LNCAP (cell line): ENCODE measurements around the gene LACRT.

Source experiments
- TF ChIP-seq, protein P1 (sequence below): fragments of 450-650 bp; IDR thresholded peaks from 2 replicates; pipeline ENCODE4 v1.5.1; 2017; ENCODE audit warnings: mild to moderate bottlenecking

LACRT gene

DNA sequence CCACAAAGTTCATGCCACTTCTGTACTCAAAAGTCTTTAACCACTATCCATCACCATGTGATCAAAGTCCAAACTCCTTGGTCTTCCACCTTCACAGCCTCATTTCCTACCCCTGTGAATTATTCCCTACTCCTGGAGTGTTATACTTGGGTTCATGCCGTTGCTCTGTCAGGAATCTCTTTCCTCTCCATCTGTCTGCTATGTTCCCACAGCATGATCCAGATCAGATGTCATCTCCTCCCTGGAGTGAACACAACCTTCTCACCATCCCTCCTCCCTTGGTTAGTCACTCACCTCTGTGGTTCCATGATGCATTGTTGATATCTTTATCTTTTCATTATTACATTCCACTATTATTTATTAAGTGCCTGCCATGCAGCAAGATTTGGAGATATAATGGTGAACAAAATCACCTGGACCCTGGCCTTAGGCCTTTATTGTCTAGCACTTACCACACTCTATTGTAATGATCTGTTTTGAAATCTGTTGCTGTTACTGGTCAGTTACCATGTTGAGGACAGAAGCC, 22.4 kb downstream of the LACRT start:
- TF ChIP-seq, protein P1, sequence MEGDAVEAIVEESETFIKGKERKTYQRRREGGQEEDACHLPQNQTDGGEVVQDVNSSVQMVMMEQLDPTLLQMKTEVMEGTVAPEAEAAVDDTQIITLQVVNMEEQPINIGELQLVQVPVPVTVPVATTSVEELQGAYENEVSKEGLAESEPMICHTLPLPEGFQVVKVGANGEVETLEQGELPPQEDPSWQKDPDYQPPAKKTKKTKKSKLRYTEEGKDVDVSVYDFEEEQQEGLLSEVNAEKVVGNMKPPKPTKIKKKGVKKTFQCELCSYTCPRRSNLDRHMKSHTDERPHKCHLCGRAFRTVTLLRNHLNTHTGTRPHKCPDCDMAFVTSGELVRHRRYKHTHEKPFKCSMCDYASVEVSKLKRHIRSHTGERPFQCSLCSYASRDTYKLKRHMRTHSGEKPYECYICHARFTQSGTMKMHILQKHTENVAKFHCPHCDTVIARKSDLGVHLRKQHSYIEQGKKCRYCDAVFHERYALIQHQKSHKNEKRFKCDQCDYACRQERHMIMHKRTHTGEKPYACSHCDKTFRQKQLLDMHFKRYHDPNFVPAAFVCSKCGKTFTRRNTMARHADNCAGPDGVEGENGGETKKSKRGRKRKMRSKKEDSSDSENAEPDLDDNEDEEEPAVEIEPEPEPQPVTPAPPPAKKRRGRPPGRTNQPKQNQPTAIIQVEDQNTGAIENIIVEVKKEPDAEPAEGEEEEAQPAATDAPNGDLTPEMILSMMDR = no peak

DNA sequence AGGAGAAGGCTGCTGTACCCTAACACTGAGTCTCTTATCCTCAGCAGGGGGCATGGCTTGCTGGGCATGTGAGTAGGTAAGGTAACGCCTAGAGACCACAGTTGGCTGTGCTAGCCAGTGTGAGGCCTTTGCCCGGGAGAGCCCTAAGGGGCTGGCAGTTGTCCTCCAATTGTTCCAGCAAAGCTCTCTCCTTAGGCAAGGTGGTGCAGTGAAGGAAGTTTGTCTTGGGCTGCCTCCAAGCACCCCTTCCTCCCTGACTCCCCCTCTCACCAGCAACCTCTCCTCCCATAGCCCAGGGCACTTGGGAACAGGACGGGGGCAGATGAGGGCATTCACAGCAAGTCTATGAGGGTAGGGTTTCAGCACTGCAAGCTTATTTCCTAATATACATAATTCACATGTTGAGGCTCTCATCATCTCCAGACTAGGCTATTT, 23.0 kb downstream of the LACRT start:
- TF ChIP-seq, protein P1 = no peak

DNA sequence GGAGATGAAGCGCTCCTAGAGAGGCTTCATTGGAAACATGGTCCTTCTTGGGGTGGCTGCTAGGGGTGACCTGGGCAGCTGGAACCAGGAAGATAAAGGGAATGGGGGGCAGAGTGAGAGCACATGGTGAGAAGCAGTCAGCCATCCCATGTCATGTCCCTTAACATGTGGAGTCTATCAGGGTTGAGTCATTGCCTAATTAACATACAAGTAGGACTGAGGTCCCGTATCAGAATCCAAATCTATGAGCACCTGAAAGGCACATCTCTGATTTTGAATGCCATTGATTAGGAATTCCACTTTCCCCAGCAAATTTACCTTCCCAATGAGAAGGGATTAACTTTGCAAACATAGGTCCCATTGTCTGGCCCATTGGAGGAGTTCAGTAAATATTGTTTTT, 25.9 kb downstream of the LACRT start:
- TF ChIP-seq, protein P1 = no peak

DNA sequence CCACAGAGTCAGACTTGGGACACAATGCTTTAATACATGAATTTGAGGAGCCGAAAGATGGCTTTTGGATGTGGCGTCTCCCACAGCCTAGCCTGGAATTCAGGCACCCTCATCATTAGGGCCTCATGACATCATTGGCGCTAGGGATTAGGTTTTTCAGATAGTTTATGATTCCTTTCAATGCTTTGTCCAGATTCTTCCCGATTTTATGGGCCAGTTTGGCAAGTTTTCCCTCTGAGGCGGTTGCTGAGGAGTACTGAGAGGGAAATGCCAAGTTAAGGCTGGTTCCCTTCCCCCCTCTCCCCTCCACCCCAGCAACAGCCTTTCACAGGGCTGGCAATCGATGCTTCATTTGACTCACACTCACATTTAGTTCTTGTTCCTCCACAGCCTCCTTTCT, 26.5 kb downstream of the LACRT start:
- TF ChIP-seq, protein P1 = no peak

DNA sequence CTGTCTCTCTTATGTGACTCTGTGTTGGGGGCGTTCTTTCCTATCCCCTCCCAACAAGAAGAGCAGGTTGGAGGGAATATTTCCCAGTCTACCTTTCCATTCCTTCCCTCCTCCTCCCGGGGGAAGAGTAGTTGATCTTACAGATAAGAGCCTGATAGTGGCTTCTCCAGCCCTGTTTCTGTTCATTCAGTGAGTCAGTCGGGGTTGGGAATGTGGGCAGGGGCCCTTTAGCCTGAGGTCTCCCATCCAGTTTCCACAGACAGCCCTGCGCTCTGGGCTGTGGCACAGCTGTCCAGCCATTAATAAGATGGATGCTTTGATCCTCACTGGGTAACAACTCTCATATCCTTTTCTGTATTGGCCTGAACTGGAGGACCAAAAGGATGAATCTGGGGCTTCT, 28.1 kb downstream of the LACRT start:
- TF ChIP-seq, protein P1 = no peak

DNA sequence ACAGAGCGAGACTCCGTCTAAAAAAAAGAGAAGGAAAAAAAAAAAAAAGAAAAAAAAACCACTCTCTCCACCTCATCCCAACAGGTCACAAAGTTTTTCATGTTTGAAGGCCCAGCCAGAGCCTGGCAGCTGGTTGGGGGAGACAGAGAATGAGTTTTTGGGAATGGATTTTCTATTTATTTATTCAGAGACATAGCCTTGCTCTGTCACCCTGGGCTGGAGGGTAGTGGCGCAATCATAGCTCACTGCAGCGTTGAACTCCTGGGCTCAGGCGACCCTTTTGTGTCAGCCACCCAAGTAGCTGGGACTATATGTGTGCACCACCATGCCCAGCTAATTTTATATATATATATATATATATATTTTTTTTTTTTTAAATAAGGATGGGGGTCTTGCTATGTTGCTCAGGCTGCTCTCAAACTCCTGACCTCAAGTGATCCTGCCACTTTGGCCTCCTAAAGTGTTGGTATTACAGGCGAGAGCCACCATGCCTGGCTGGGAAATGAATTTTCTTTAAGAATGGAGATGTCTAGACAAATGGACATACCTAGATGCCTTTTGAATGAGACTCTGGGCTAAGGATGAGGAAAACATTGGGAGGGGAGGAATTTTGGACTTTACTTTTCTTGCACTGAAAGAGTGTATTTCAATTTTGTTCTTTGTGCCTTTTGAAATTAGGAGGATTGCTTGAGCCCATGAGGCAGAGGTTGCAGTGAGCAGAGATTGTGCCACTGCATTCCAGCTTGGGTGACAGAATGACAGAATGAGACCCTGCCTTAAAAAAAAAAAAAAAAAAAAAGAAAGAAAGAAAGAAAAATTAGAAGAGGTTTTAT, 29.3 kb downstream of the LACRT start:
- TF ChIP-seq, protein P1 = no peak

DNA sequence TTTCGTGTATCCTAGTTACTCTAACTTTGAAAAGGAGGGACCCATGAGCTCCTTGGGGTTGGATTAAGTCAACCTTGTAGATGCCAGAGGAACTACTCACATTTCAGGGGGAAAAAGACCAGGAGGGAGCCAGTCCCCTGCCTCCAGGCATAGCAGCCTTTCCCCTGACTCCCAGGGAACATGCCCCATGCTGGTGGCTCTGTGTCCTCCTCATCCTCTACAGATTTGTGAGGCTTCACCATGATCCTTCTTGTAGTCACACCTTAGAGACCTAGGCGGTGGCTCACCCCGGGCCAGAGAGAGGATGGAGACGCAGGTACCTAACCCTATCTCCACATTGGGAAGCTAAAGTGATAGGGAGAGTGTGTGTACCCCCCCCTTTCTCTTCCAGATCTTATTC, 30.3 kb downstream of the LACRT start:
- TF ChIP-seq, protein P1 = no peak
